KOPT-K1 (cell line): Measurements from ENCODE around the gene ITGB5.

Source experiments
- H3K27ac ChIP-seq: fragments of 200-600 bp; sonication (generic); 2 replicates; pipeline ENCODE4 v1.5.1; 2016; ENCODE audit warnings: antibody characterized with exemption, mild to moderate bottlenecking, low read depth, low read length; ENCODE audit not compliant: poor library complexity, severe bottlenecking
- H3K36me3 ChIP-seq: fragments of 200-600 bp; sonication (generic); 2 replicates; pipeline ENCODE4 v1.5.1; 2017; ENCODE audit warnings: antibody characterized with exemption, mild to moderate bottlenecking, low read length, moderate library complexity; ENCODE audit not compliant: insufficient read depth
- H3K9me3 ChIP-seq: fragments of 200-600 bp; sonication (generic); 2 replicates; pipeline ENCODE4 v1.5.1; 2017; ENCODE audit warnings: antibody characterized with exemption, low read length, mild to moderate bottlenecking; ENCODE audit not compliant: insufficient read depth, poor library complexity, severe bottlenecking

ITGB5 gene

GRCh38 chr3:124774841-124775402 is 112.2 kb downstream of the ITGB5 start:
- H3K9me3 ChIP-seq: no peaks in the 10 kb centered on the region
- H3K27ac ChIP-seq: no peak overlapping the region
- H3K36me3 ChIP-seq: no peaks in the 10 kb centered on the region

GRCh38 chr3:124774327-124774718 is 112.8 kb downstream of the ITGB5 start:
- Histone ChIP-seq H3K36me3 (no peaks in the 10 kb centered on the region), H3K9me3 (no peaks in the 10 kb centered on the region), H3K27ac (no peak overlapping the region)

- Histone ChIP-seq H3K36me3 (no peaks in the 10 kb centered on the region), H3K27ac (no peak overlapping the region), H3K9me3 (no peaks in the 10 kb centered on the region)
Measured at GRCh38 chr3:124773351-124774326, 113.5 kb downstream of the ITGB5 start.

GRCh38 chr3:124772081-124772831 is 114.9 kb downstream of the ITGB5 start:
- H3K36me3 ChIP-seq: no peaks in the 10 kb centered on the region
- no peaks in the 10 kb centered on the region for H3K9me3 ChIP-seq
- H3K27ac ChIP-seq: no peak overlapping the region

GRCh38 chr3:124771083-124771445 is 116.1 kb downstream of the ITGB5 start:
- Histone ChIP-seq H3K36me3 (no peaks in the 10 kb centered on the region), H3K27ac (no peak overlapping the region), H3K9me3 (no peaks in the 10 kb centered on the region)

- H3K27ac ChIP-seq: no peak overlapping the region
- no peaks in the 10 kb centered on the region for H3K9me3 ChIP-seq
- no peaks in the 10 kb centered on the region for H3K36me3 ChIP-seq
Measured at GRCh38 chr3:124770336-124771082, 116.7 kb downstream of the ITGB5 start.

GRCh38 chr3:124769462-124769861 is 117.7 kb downstream of the ITGB5 start:
- H3K36me3 ChIP-seq: no peaks in the 10 kb centered on the region
- no peak overlapping the region for H3K27ac ChIP-seq
- no peaks in the 10 kb centered on the region for H3K9me3 ChIP-seq

GRCh38 chr3:124768812-124769211 is 118.4 kb downstream of the ITGB5 start:
- no peaks in the 10 kb centered on the region for H3K9me3 ChIP-seq
- no peak overlapping the region for H3K27ac ChIP-seq
- no peaks in the 10 kb centered on the region for H3K36me3 ChIP-seq

GRCh38 chr3:124767691-124768090 is 119.5 kb downstream of the ITGB5 start:
- no peaks in the 10 kb centered on the region for H3K9me3 ChIP-seq
- no peak overlapping the region for H3K27ac ChIP-seq
- H3K36me3 ChIP-seq: no peaks in the 10 kb centered on the region

- H3K36me3 ChIP-seq: no peaks in the 10 kb centered on the region
- no peak overlapping the region for H3K27ac ChIP-seq
- H3K9me3 ChIP-seq: no peaks in the 10 kb centered on the region
Measured at GRCh38 chr3:124767264-124767663, 119.9 kb downstream of the ITGB5 start.

GRCh38 chr3:124766113-124767095 is 120.8 kb downstream of the ITGB5 start:
- H3K27ac ChIP-seq: no peak overlapping the region
- H3K9me3 ChIP-seq: no peaks in the 10 kb centered on the region
- no peaks in the 10 kb centered on the region for H3K36me3 ChIP-seq

- Histone ChIP-seq H3K36me3 (no peaks in the 10 kb centered on the region), H3K27ac (no peak overlapping the region), H3K9me3 (no peaks in the 10 kb centered on the region)
Measured at GRCh38 chr3:124765197-124765840, 121.8 kb downstream of the ITGB5 start.

- Histone ChIP-seq H3K9me3 (no peaks in the 10 kb centered on the region), H3K27ac (no peak overlapping the region), H3K36me3 (no peaks in the 10 kb centered on the region)
Measured at GRCh38 chr3:124764746-124765145, 122.4 kb downstream of the ITGB5 start.
